Type B pancreatic cell (in vitro differentiated cells): Measurements from ENCODE around the gene DPP10. TPM values are rescaled to one million over a fixed set of nuclear protein-coding genes. Genes with fewer than 3 reads are reported as not detected.

Experiments
- DNase-seq: peaks from one replicate; pipeline ENCODE4 v3.0.0; 2021; ENCODE audit warnings: mixed read lengths; ENCODE audit not compliant: unreplicated experiment; ENCODE audit errors: extremely low spot score
- H3K27ac Mint-ChIP-seq: 2 replicates; pipeline ENCODE4 v1.8.0; 2021; ENCODE audit warnings: mild to moderate bottlenecking, mixed read lengths
- H3K27me3 Mint-ChIP-seq: 2 replicates; pipeline ENCODE4 v1.8.0; 2021; ENCODE audit warnings: mixed read lengths
- H3K36me3 Mint-ChIP-seq: 2 replicates; pipeline ENCODE4 v1.8.0; 2021; ENCODE audit warnings: mixed read lengths
- H3K4me1 Mint-ChIP-seq: one replicate; pipeline ENCODE4 v1.8.0; 2021; ENCODE audit warnings: mixed read lengths; ENCODE audit not compliant: unreplicated experiment
- H3K4me3 Mint-ChIP-seq: 2 replicates; pipeline ENCODE4 v1.8.0; 2021; ENCODE audit warnings: mild to moderate bottlenecking, mixed read lengths
- H3K9me3 Mint-ChIP-seq: 2 replicates; pipeline ENCODE4 v1.8.0; 2021; ENCODE audit warnings: mixed read lengths
- CTCF ChIP-seq: fragments of 200-600 bp; sonication (generic); conservative IDR thresholded peaks from 2 replicates; pipeline ENCODE4 v1.5.0; 2021; ENCODE audit warnings: antibody characterized with exemption, mild to moderate bottlenecking
- total RNA-seq: library from RNA; stranded (reverse); gene quantifications from 2 replicates; pipeline ENCODE4 v1.2.1, GENCODE V29; 2021; ENCODE audit warnings: low replicate concordance

Gene DPP10
- total RNA-seq, 1 donor from 2014 or later, result 8.8 TPM

- Mint-ChIP-seq H3K9me3 (no peaks in the 10 kb centered on the region), H3K4me3 (no peak overlapping the region), H3K27me3 (peaks cover 10% of the 10 kb centered on the region), H3K4me1 (no peaks in the 10 kb centered on the region), H3K27ac (no peak overlapping the region), H3K36me3 (no peaks in the 10 kb centered on the region)
- TF ChIP-seq CTCF, result no peak
- no peak for DNase-seq
These were observed 310.0 kb downstream of the DPP10 start for GRCh38 chr2:114752425-114752824.

GRCh38 chr2:114753145-114753544 is 310.7 kb downstream of the DPP10 start:
- no peaks in the 10 kb centered on the region for H3K9me3 Mint-ChIP-seq
- H3K36me3 Mint-ChIP-seq, result no peaks in the 10 kb centered on the region
- H3K27me3 Mint-ChIP-seq, result peaks cover 11% of the 10 kb centered on the region
- DNase-seq, result no peak
- H3K4me1 Mint-ChIP-seq, result no peaks in the 10 kb centered on the region
- no peak overlapping the region for H3K4me3 Mint-ChIP-seq
- TF ChIP-seq CTCF, result no peak
- H3K27ac Mint-ChIP-seq, result no peak overlapping the region

GRCh38 chr2:114754907-114755563 is 312.6 kb downstream of the DPP10 start:
- DNase-seq, result no peak

GRCh38 chr2:114762376-114762775 is 319.9 kb downstream of the DPP10 start:
- Mint-ChIP-seq H3K4me3 (no peak overlapping the region), H3K4me1 (no peaks in the 10 kb centered on the region), H3K27ac (no peak overlapping the region), H3K36me3 (no peaks in the 10 kb centered on the region), H3K9me3 (no peaks in the 10 kb centered on the region), H3K27me3 (peaks cover 10% of the 10 kb centered on the region)
- no peak for TF ChIP-seq CTCF
- DNase-seq, result no peak

More at GRCh38 chr2:114754907-114755563, 312.6 kb downstream of the DPP10 start:
- Mint-ChIP-seq H3K4me3 (no peak overlapping the region), H3K9me3 (no peaks in the 10 kb centered on the region), H3K36me3 (no peaks in the 10 kb centered on the region), H3K4me1 (no peaks in the 10 kb centered on the region), H3K27me3 (peaks cover 13% of the 10 kb centered on the region), H3K27ac (no peak overlapping the region)
- no peak for TF ChIP-seq CTCF

- H3K27me3 Mint-ChIP-seq, result peaks cover 10% of the 10 kb centered on the region
These were observed 320.5 kb downstream of the DPP10 start for GRCh38 chr2:114762986-114763385.

More at GRCh38 chr2:114762986-114763385, 320.5 kb downstream of the DPP10 start:
- Mint-ChIP-seq H3K4me3 (no peak overlapping the region), H3K36me3 (no peaks in the 10 kb centered on the region), H3K27ac (no peak overlapping the region), H3K4me1 (no peaks in the 10 kb centered on the region), H3K9me3 (no peaks in the 10 kb centered on the region)
- TF ChIP-seq CTCF, result no peak
- no peak for DNase-seq
